KOPT-K1 (cell line): ENCODE results near the gene CST11.
A peak's percentile ranks its signal among the peaks of the same experiment; 100 is the strongest.

ENCODE experiments used
- H3K27ac ChIP-seq: fragments of 200-600 bp; sonication (generic); 2 replicates; pipeline ENCODE4 v1.5.1; 2016; ENCODE audit warnings: antibody characterized with exemption, mild to moderate bottlenecking, low read depth, low read length; ENCODE audit not compliant: poor library complexity, severe bottlenecking
- H3K36me3 ChIP-seq: fragments of 200-600 bp; sonication (generic); 2 replicates; pipeline ENCODE4 v1.5.1; 2017; ENCODE audit warnings: antibody characterized with exemption, mild to moderate bottlenecking, low read length, moderate library complexity; ENCODE audit not compliant: insufficient read depth
- H3K9me3 ChIP-seq: fragments of 200-600 bp; sonication (generic); 2 replicates; pipeline ENCODE4 v1.5.1; 2017; ENCODE audit warnings: antibody characterized with exemption, low read length, mild to moderate bottlenecking; ENCODE audit not compliant: insufficient read depth, poor library complexity, severe bottlenecking

The CST11 gene

DNA sequence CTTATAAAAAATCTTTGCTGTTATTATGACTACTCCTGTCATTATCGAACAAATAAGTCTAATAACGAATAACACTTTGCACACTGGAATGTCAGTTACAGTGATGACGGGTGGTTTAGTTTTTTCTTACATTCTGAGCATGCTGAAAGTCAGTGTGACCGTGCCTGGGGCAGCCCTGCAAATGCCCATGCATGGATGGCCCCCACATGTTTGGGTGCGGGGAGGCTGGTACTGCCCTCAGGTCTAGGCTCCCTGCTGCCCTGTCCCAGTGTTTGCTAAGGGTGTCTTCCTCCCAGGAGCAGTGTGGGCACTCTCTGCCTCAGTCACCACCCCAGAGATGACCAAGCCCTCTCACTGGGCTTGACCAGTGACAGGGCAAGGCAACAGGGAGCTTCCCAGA lies 10.2 kb downstream of the CST11 start:
- Histone ChIP-seq H3K9me3 (no peaks in the 10 kb centered on the region), H3K27ac (no peak overlapping the region), H3K36me3 (no peaks in the 10 kb centered on the region)

DNA sequence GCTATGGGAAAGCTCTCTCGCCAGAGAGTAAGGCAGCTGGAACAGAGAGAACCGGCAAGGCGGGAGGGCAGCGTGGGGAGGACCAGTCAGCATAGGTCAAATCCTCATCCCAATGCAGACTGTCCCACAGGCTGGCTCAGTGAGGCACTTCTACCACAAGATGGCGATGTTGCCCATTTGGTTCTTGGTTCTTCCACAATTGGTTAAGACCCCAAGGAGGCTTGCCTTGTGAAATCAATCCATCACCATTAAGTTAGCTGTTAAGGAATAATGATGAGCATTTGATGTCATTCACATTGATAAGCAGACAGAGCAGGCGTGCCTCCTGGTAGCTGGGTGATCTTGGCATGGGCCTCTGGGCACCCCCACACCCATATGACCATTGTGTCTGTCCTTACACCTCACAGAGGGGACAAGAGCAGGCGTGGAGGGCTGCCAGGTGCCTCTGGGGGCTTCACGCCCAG lies 10.8 kb downstream of the CST11 start:
- Histone ChIP-seq H3K27ac (no peak overlapping the region), H3K9me3 (no peaks in the 10 kb centered on the region), H3K36me3 (no peaks in the 10 kb centered on the region)

DNA sequence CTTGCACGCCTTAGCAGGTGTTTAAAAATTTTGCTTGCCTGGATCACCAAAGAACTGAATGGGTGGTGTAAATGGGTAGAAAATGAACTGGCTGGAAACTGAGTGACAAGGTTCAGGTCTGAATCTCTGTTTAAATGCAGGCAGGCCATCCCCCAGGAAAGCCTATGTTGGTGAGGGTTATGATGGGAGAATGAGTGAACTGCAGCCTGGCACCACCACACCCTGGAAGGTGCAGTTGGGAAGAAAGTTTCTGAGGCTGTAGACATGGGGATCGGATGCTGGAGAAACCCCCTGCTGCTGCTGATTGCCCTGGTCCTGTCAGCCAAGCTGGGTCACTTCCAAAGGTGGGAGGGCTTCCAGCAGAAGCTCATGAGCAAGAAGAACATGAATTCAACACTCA lies 12.7 kb downstream of the CST11 start:
- H3K36me3 ChIP-seq = no peaks in the 10 kb centered on the region
- H3K9me3 ChIP-seq = no peaks in the 10 kb centered on the region
- no peak overlapping the region for H3K27ac ChIP-seq

DNA sequence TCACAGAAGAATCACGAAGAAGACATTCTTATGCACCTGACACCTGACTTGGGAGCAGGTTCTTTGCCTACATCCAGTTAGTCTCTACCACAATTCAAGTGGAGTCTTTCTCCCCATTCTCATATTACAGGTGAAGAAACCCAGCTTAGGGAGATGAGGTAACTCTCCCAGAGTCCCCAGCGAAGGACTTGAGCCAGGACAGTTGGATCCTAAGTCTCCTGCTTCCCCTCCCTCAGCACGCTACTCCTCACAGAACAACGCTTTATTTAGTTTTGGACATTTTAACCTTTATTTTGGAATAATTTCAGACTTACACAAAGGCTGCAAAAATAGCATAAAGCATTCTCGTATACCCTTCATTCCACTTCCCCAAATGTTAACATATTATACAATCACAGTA lies 14.0 kb downstream of the CST11 start:
- no peaks in the 10 kb centered on the region for H3K36me3 ChIP-seq
- H3K9me3 ChIP-seq = no peaks in the 10 kb centered on the region
- no peak overlapping the region for H3K27ac ChIP-seq

DNA sequence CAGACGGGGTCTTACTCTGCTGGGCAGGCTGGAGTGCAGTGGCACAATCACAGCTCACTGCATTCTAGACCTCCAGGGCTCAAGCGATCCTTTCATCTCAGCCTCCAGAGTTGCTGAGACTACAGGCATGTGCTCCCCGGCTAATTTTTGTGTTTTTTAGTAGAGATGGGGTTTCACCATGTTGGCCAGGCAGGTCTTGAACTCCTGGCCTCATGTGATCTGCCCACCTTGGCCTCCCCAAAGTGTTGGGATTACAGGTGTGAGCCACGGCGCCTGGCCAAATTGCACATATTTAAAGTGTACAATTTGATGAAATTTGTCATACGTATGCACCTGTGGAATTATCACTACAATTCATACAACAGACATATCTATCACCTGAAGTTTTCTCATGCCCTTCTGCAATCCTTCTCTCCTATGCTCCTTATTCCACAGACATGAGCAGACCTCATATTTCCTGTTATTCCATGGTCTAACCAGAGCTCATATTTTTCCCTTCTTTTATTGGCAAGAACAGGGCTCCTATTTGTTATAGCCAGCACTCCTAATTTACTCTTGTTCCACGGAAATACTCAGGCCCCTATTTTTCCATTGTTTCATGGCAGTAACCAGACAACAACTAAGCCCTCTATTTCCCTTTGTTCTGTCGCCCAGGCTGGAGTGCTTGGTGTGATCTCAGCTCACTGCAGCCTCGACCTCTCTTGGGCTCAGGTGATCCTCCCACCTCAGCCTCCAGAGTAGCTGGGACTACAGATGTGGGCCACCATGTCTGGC lies 15.4 kb downstream of the CST11 start:
- no peaks in the 10 kb centered on the region for H3K36me3 ChIP-seq
- H3K9me3 ChIP-seq = no peaks in the 10 kb centered on the region
- no peak overlapping the region for H3K27ac ChIP-seq

DNA sequence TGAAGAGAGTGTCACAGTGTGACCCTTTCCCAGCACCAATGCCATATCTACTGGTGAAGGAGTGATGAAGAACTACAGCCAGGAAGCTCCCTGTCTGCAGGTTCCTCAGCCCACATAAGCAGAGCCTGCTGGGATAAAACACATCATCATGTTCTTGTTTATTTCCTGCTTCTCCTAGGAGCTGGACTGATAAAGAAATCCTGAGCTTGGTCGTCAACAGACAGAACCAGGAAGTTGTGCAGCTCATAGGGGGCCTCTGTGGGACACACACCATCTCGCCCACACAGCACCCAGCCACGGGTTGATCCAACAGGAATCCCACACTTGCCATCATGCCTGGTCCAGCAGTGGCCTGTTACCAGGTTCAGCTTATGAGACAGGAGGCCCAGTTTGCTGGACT lies 16.0 kb downstream of the CST11 start:
- no peaks in the 10 kb centered on the region for H3K9me3 ChIP-seq
- H3K27ac ChIP-seq = no peak overlapping the region
- no peaks in the 10 kb centered on the region for H3K36me3 ChIP-seq

DNA sequence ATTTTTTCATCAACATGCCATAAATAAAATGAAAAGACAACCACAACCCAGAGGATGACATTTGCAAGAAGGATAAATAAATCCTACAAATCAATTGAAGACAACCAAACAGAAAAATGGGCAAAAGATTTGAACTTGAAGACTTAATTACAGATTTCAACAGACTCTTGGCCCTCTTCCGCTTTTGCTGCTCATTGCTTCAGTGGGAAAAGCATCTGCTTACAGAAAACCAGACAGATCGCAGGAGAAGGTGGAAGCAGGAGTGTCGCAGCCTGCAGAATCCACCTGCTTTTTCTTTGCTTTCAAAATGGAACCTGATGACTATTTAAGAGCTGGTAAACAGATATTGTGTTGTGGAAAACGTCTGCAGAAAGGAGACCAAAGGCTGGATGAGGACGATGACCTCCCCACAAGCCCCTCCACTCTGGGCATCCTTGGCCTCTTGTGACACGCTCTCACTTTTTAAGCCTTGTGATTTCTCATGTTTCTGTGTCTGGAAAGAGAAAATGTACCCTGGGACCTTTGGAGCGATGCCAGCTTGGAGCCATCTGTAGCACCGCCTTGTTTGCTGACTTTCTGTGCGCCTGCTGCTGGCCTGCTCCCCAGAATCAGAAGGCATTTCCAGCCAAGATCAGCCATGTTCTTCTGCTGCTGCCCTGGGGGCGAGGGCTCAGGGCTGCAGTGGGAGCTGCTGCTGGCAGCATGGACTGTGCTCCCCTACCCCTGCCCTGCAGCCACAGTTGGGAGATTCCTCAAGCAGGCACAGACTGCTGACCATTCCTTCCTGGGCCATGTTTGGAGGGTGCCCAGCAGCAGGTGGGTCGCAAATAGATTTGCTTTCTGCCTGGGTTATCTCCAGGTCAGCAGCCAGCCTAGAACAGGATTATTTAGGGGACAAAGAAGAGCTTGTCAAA lies 16.8 kb downstream of the CST11 start:
- H3K27ac ChIP-seq = no peak overlapping the region
- H3K36me3 ChIP-seq = no peaks in the 10 kb centered on the region
- H3K9me3 ChIP-seq = no peaks in the 10 kb centered on the region

DNA sequence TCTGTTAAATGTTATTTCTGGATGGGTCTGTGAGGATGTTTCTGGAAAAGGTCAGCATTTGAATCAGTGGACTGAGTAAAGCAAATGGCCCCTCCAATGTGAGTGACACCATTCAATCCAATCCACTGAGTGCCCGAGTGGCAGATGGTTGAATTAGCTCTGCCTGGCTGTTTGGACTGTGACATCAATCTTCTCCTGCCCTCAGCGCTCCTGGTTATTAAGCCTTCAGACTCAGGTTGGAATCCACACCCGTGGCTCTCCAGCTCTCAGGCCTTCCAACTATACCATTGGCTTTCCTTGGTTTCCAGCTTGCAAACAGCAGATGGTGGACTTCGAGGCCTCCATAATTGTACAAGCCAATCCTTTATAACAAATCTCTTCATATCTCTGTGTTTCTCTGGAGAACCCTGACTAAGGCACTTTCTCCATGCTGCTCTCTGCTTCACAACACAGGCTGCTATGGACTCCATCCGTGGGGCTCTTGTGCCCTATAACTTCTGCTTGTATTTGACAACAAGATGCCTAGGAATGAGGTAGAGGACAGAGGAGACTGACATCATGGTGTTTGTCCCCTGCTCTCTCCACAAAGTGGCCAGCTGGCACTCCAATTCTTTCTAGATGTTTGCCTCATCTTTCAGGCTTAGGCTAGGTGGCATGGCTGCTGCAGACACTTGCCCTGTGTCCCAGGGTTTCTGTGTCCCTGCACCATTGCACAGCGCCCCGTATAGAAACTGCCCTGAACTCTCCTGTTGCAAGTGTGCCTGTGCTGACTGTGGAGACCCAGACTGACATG lies 18.0 kb downstream of the CST11 start:
- no peaks in the 10 kb centered on the region for H3K9me3 ChIP-seq
- H3K36me3 ChIP-seq = no peaks in the 10 kb centered on the region
- no peak overlapping the region for H3K27ac ChIP-seq

DNA sequence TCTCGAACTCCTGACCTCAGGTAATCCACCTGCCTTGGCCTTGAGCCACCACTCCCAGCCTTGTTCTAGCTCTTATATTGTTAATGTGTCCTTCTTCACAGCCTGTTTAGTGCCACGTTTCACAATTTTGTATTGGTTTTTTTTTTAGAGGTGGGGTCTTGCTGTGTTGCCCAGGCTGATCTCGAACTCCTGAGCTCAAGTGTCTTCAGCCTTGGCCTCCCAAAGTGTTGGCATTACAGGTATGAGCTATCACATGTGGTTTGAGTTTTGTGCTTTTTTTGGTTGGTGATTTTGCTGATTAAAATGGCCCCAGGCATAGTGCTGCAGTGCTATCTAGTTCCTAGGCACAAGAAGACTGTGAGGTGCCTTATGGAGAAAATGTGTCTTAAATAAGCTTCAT lies 19.0 kb downstream of the CST11 start:
- no peaks in the 10 kb centered on the region for H3K36me3 ChIP-seq
- H3K27ac ChIP-seq = no peak overlapping the region
- no peaks in the 10 kb centered on the region for H3K9me3 ChIP-seq

DNA sequence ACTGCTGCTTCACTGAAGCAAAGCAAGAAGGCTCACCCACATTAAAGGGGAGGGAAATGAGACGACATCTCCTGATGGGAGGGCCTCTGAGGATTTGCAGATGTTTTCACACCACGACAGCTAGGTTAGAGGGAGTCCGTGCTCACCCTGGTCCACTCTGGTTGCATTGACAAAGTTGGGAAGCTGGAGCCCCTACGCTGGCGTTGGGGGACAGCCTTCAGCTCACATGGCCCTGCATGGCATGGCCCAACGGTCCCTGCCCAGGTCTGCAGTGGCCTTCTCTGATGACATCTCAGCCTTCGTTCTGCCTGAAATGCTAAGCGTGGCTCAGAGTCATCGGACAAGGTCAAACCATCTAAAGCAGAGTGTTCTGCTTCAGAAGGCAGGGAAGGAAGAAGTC lies 27.5 kb downstream of the CST11 start:
- Histone ChIP-seq H3K9me3 (no peaks in the 10 kb centered on the region), H3K36me3 (no peaks in the 10 kb centered on the region), H3K27ac (no peak overlapping the region)

DNA sequence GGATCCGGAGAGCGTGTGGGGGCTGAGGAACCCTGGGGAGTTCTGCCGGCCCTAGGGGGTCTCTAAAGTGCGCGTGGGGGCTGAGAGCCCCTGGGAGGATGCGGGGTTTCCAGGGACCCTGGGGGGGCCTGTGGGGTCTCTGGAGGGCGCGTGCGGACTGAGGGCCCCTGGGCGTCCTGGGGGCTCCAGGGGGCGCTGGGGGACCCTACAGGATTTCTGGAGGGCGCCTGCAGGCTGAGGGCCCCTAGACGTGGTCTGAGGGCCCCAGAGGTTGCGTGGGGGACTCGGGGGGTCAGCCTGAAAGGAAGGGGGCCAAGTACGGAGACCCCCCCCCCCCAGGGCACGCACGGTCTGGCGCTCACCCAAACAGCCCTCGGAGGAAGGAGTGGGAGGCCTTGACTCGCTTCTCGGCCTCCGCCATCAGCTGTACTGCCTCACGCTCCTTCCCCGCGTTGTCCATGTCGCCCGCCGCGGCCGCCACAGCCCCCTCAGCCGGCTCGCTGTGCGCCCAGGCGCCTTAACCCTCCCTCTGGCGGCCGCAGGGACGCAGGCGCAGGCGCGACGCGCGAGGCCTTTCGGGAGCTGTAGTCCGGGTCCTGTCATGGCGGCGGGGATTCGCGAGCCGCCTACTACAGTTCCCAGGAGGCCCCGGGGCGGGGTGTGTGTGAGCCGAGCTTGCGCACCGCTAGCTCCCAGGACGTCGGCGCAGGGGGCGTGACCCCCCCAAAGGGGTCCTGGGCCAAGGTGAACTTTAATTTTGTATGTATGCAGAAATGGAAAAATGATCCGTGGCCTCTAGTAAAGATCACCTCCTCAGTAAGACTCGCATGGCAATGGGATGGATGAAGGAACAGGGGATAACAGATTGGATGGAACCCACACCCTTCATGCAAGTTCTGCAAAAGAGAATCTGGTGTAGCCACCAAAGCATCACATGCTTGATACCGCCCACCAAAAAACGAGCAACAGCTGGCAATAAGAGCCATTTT lies 31.4 kb downstream of the CST11 start, which contains the start of gene NAPB:
Gene NAPB, minus strand, starts transcription at position 546 of the 989 bp plus-strand sequence. Its CDS starts 86 bp downstream, at position 460.
- Histone ChIP-seq H3K9me3 (no peaks in the 10 kb centered on the region), H3K27ac (peak within 1 kb of the TSS; percentile 74), H3K36me3 (no peaks in the 10 kb centered on the region)

DNA sequence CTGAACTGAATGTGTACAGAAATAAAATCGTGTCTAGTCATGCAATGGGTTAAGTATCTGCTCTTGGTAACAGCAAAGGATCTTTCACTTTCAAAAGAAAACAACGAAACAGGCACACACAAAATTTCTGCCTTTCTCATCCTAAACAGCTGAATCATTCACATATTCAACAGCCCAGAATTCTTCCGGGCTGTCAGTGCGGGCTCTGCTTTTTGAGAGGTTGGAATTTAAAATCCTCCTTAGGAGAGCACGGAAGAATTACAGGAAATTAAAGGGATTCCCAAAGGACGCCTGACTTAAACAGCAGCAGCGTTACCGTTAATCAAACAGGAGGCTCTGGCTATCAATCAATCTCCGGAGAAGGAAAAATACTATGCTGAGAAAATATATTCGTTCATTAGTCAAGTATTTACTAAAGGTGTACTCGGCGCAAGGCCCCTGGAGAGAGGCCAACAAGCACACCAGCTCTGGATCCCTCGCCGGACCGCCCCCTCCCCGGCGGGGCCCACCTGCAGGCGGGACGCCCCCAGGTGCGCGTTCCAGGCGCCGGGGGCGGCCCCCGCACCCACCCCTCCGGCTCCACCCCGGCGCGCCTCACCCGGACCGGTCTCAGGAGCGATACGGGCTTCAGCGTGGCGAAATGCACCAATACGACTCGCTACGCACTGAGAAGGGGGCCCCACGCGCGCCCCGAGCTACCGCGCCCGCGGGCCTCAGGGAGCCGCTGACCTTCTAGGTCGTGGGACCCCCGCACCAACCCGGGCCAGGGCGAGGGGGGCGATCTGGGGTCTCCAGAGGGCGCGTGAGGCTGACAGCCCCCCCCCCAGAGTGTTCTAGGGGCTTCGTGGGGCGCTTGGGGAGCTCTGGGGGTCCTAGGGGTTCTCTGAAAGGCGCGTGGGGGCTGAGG lies 32.4 kb downstream of the CST11 start:
- no peaks in the 10 kb centered on the region for H3K36me3 ChIP-seq
- H3K9me3 ChIP-seq = no peaks in the 10 kb centered on the region
- peak overlapping the region; percentile 74 for H3K27ac ChIP-seq

DNA sequence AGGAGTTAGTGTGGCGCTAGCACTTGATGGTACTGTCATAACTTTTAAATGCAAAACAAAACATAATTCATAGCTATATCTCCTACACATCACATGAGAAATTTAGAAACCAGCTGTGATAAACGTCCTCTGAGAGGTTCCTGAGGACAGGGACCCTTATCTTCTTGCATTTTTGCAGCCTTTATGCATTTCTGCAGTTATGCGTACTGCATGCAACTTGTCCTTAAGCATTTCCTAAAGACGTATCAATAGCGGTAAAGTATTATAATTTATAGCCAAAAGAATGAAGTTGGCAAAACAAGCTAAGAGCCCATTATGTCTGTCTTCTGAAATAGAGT lies 33.0 kb downstream of the CST11 start:
- Histone ChIP-seq H3K36me3 (no peaks in the 10 kb centered on the region), H3K9me3 (no peaks in the 10 kb centered on the region), H3K27ac (no peak overlapping the region)
